Vagina (tissue), 2 donors: ENCODE data around the gene SERPINF2.

Experiments used
- CTCF ChIP-seq, 3 experiments: fragments of 450-650 bp in 2 of 3; fragments of 200-600 bp in 1 of 3; sonication (generic) in 1 of 3; IDR thresholded peaks; one replicate each; pipeline ENCODE4 v1.5.1; 2017 to 2019; ENCODE audit warnings: antibody characterized with exemption in 3 of 3, mild to moderate bottlenecking in 2 of 3, moderate library complexity in 2 of 3
- POLR2A ChIP-seq, 2 donors: fragments of 450-650 bp; IDR thresholded peaks; one replicate each; pipeline ENCODE4 v1.6.1; 2017; ENCODE audit warnings: antibody characterized with exemption in 2 of 2, mild to moderate bottlenecking in 2 of 2, moderate library complexity in 2 of 2
- POLR2AphosphoS5 ChIP-seq, 2 donors: sonication (generic); formaldehyde crosslinking; IDR thresholded peaks; one replicate each; pipeline ENCODE4 v1.9.0; 2017; ENCODE audit warnings: antibody characterized with exemption in 2 of 2, mild to moderate bottlenecking in 2 of 2, low read depth in 1 of 2; ENCODE audit not compliant: insufficient read depth in 1 of 2

GRCh38 chr17:1754430-1755112 is 11.9 kb downstream of the SERPINF2 start:
- TF ChIP-seq POLR2AphosphoS5 (IDR thresholded peaks at IDR 0.05; ENCODE audit: insufficient read depth in 1 of 2, low read depth in 1 of 2) = no peak
- TF ChIP-seq CTCF (IDR thresholded peaks at IDR 0.05) = no peak
- no peak for TF ChIP-seq POLR2A (IDR thresholded peaks at IDR 0.05)
